HCT116 (cell line): Measurements from ENCODE around the gene SUPT6H. TPM values are rescaled to one million over a fixed set of nuclear protein-coding genes. Genes with fewer than 3 reads are reported as not detected.

ENCODE experiments used
- ATAC-seq: fragments of 200-7000 bp; cut with Tn5 transposase; 2 replicates; pipeline ENCODE4 v1.9.1; 2020; ENCODE audit warnings: mild to moderate bottlenecking, moderate library complexity
- BruUV-seq: library from RNA; stranded (reverse); fragments of 400-500 nt; replicated peaks from 2 replicates; lab custom pipeline; 2021; lab: Mats Ljungman, UMichigan
- CTCF ChIA-PET: fragments of 300-600 bp; sonication (Branson Sonifier 250); formaldehyde crosslinking; loops from one replicate; lab custom pipeline; 2021; ENCODE audit warnings: antibody characterized with exemption; lab: Charles Lee
- POLR2A ChIA-PET: fragments of 300-600, 350-600 bp; sonication (Branson Sonifier 250); formaldehyde crosslinking; loops from one replicate; lab custom pipeline; 2021; ENCODE audit warnings: antibody characterized with exemption; lab: Charles Lee
- RAD21 ChIA-PET, 2 experiments: fragments of 300-600 bp; sonication (Branson Sonifier 250); formaldehyde crosslinking; loops; one replicate each; lab custom pipeline; 2023; ENCODE audit warnings: low total read pairs in 2 of 2; ENCODE audit not compliant: uncharacterized antibody in 2 of 2, unreplicated experiment in 2 of 2, low non-redundant PET in 1 of 2; lab: Charles Lee
- DNase-seq: peaks from one replicate; pipeline ENCODE4 v3.0.0-alpha.2; 2010; ENCODE audit warnings: low read depth, low spot score
- H2AFZ ChIP-seq: fragments of 200-600 bp; shearing (Covaris generic), sonication (generic); 2 replicates; pipeline ENCODE4 v1.6.1; 2017; ENCODE audit warnings: low read depth, mixed run types, mixed read lengths, antibody characterized with exemption, low read length; ENCODE audit not compliant: poor library complexity, severe bottlenecking
- H3K27ac ChIP-seq: 2 replicates; pipeline ENCODE4 v1.5.1; 2012; ENCODE audit warnings: low read depth, low read length
- H3K27me3 ChIP-seq: fragments of 200-600 bp; sonication (generic); 2 replicates; pipeline ENCODE4 v1.6.1; 2016; ENCODE audit warnings: mixed run types, low read length, mixed read lengths; ENCODE audit not compliant: insufficient read depth
- H3K36me3 ChIP-seq, 2 experiments: fragments of 200-500 bp in 1 of 2; fragments of 200-600 bp in 1 of 2; sonication (Bioruptor generic) in 1 of 2; sonication (generic) in 1 of 2; 2 replicates each; pipeline versions ENCODE4 v1.5.1 to v1.6.1; 2014 to 2016; ENCODE audit warnings: low read length in 2 of 2, inconsistent platforms in 1 of 2, mixed read lengths in 1 of 2, mixed run types in 1 of 2; ENCODE audit not compliant: insufficient read depth in 2 of 2, control insufficient read depth in 1 of 2
- H3K4me1 ChIP-seq, 2 experiments: fragments of 200-600 bp in 1 of 2; sonication (generic) in 1 of 2; 2 replicates each; pipeline versions ENCODE4 v1.5.1 to v1.6.1; 2012 to 2017; ENCODE audit warnings: low read length in 2 of 2, inconsistent platforms in 1 of 2, mild to moderate bottlenecking in 1 of 2, mixed read lengths in 1 of 2, mixed run types in 1 of 2, moderate library complexity in 1 of 2; ENCODE audit not compliant: insufficient read depth in 2 of 2, control insufficient read depth in 1 of 2
- H3K4me2 ChIP-seq: fragments of 200-600 bp; sonication (generic); 2 replicates; pipeline ENCODE4 v1.6.1; 2017; ENCODE audit warnings: mixed run types, low read length, mixed read lengths
- H3K4me3 ChIP-seq, 2 experiments: fragments of 200-600 bp in 1 of 2; sonication (generic) in 1 of 2; replicated peaks in 1 of 2; 2 replicates each; pipeline ENCODE4 v1.5.1; 2011 to 2016; ENCODE audit warnings: low read length in 2 of 2, control low read depth in 1 of 2, low read depth in 1 of 2, mild to moderate bottlenecking in 1 of 2, mixed read lengths in 1 of 2, mixed run types in 1 of 2
- H3K79me2 ChIP-seq: fragments of 200-600 bp; sonication (generic); 2 replicates; pipeline ENCODE4 v1.6.1; 2017; ENCODE audit warnings: mild to moderate bottlenecking, mixed run types, low read length, moderate library complexity, mixed read lengths; ENCODE audit not compliant: insufficient read depth
- H3K9ac ChIP-seq: fragments of 200-600 bp; sonication (generic); 2 replicates; pipeline ENCODE4 v1.6.1; 2016; ENCODE audit warnings: low read length, mixed read lengths
- H3K9me2 ChIP-seq: fragments of 200-600 bp; sonication (generic), shearing (Covaris generic); 2 replicates; pipeline ENCODE4 v1.6.1; 2017; ENCODE audit warnings: mixed run types, mild to moderate bottlenecking, moderate library complexity; ENCODE audit not compliant: insufficient read depth
- H3K9me3 ChIP-seq, 2 experiments: fragments of 200-500 bp in 1 of 2; fragments of 200-600 bp in 1 of 2; sonication (Bioruptor generic) in 1 of 2; sonication (generic) in 1 of 2; 2 replicates each; pipeline ENCODE4 v1.6.1; 2014 to 2017; ENCODE audit warnings: low read length in 2 of 2, mixed read lengths in 2 of 2, inconsistent platforms in 1 of 2, low read depth in 1 of 2, mild to moderate bottlenecking in 1 of 2, mixed run types in 1 of 2, moderate library complexity in 1 of 2; ENCODE audit not compliant: control insufficient read depth in 1 of 2, insufficient read depth in 1 of 2
- H4K20me1 ChIP-seq: fragments of 200-600 bp; sonication (generic), shearing (Covaris generic); 2 replicates; pipeline ENCODE4 v1.6.1; 2017; ENCODE audit warnings: mixed run types, mild to moderate bottlenecking, moderate library complexity; ENCODE audit not compliant: insufficient read depth
- EGR1 ChIP-seq: IDR thresholded peaks from 2 replicates; pipeline ENCODE4 v1.6.1; 2012; ENCODE audit warnings: low read depth
- ELF1 ChIP-seq: IDR thresholded peaks from 2 replicates; pipeline ENCODE4 v1.6.1; 2012; ENCODE audit warnings: low read depth, borderline replicate concordance
- SIN3A ChIP-seq: IDR thresholded peaks from 2 replicates; pipeline ENCODE4 v1.6.1; 2012; ENCODE audit warnings: low read depth
- SRF ChIP-seq: IDR thresholded peaks from 2 replicates; pipeline ENCODE4 v1.6.1; 2012; ENCODE audit warnings: low read depth
- intact Hi-C: fragments of 100-400 bp; cut with micrococcal nuclease; formaldehyde crosslinking; loops from 2 replicates; pipeline ENCODE4 v1.10.0; 2022
- total RNA-seq: library from RNA; stranded (reverse); gene quantifications from one replicate; pipeline ENCODE4 v1.2.1, GENCODE V29; 2021; ENCODE audit not compliant: unreplicated experiment
- TF ChIP-seq, protein P1 (sequence below): IDR thresholded peaks from 2 replicates; pipeline ENCODE4 v1.6.1; 2012
- TF ChIP-seq, protein P2 (sequence below): IDR thresholded peaks from 2 replicates; pipeline ENCODE4 v1.6.1; 2011; ENCODE audit warnings: mild to moderate bottlenecking, low read length, moderate library complexity; ENCODE audit not compliant: insufficient replicate concordance; ENCODE audit errors: extremely low read depth
- TF ChIP-seq, protein P3 (sequence below): IDR thresholded peaks from 2 replicates; pipeline ENCODE4 v1.6.1; 2012

Gene SUPT6H
- total RNA-seq, 1 experiment from 2014 or later = 62.1 TPM

DNA sequence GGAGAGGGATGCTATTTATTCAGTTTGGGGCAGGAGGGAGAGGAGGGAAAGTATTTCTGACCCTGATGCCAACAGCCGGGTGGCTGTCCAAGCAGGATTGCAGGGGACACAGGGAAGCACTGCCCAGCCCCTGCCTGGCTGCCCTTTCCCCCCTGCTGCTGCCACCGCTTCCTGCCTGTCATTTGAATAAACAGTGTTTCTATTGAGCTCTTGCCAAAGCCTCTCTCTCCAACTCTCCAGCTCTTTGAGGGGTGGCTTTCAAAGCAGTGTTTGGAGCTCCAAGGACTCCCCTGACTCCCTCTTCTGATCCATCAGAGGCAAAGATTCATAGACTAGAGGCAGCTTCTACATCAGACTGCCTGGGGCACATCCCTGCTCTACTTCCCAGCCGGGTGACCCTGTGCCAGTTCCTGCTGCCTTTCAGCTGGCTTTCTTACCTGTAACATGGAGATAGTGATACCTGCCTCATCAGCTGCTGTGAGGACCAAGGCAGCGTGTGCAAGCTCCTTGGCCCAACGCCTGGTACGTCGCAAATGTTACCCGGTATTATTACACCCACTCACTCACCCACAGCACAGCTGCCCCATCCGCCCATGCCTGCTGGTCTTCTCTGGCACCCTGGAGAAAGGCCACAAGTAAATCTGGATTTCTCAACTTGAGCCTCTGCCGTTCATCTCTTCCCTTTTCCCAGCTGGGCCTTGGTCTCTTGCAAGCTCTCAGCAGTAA, 40.2 kb downstream of the SUPT6H start:
- DNase-seq = no peak
- intact Hi-C loops = no loop called here
- no peak for ATAC-seq
- Histone ChIP-seq H3K27me3 (no peaks in the 10 kb centered on the region), H3K4me2 (no peak overlapping the region), H3K4me1 (no peaks in the 10 kb centered on the region), H3K9ac (no peak overlapping the region), H3K79me2 (no peaks in the 10 kb centered on the region), H3K4me3 (no peak overlapping the region), H3K27ac (no peak overlapping the region), H3K9me2 (no peaks in the 10 kb centered on the region), H4K20me1 (no peaks in the 10 kb centered on the region), H2AFZ (no peak overlapping the region), H3K9me3 (no peaks in the 10 kb centered on the region), H3K36me3 (peaks cover 39 to 42% of the 10 kb centered on the region in 2 experiments)
- TF ChIP-seq, protein P1, sequence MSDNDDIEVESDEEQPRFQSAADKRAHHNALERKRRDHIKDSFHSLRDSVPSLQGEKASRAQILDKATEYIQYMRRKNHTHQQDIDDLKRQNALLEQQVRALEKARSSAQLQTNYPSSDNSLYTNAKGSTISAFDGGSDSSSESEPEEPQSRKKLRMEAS = no peak
- TF ChIP-seq, protein P2, sequence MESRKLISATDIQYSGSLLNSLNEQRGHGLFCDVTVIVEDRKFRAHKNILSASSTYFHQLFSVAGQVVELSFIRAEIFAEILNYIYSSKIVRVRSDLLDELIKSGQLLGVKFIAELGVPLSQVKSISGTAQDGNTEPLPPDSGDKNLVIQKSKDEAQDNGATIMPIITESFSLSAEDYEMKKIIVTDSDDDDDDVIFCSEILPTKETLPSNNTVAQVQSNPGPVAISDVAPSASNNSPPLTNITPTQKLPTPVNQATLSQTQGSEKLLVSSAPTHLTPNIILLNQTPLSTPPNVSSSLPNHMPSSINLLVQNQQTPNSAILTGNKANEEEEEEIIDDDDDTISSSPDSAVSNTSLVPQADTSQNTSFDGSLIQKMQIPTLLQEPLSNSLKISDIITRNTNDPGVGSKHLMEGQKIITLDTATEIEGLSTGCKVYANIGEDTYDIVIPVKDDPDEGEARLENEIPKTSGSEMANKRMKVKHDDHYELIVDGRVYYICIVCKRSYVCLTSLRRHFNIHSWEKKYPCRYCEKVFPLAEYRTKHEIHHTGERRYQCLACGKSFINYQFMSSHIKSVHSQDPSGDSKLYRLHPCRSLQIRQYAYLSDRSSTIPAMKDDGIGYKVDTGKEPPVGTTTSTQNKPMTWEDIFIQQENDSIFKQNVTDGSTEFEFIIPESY = no peak
- TF ChIP-seq, protein P3, sequence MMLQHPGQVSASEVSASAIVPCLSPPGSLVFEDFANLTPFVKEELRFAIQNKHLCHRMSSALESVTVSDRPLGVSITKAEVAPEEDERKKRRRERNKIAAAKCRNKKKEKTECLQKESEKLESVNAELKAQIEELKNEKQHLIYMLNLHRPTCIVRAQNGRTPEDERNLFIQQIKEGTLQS = no peak
- TF ChIP-seq ELF1 (no peak), EGR1 (no peak), SRF (no peak), SIN3A (no peak)
- ChIA-PET POLR2A (interaction anchor here (1.0 kb wide), 1 partner anchor 17 kb away, joined by 3 read pairs; the partner anchor contains the start of gene RPL23A), CTCF (no interaction called here), RAD21 (no interaction called here)
- BruUV-seq = no TSS peak
